GM19397 (cell line): ENCODE data around the gene FGF4.

Experiments
- ATAC-seq: cut with Tn5 transposase; IDR thresholded peaks from one replicate; pipeline ENCODE4 v1.9.1; 2021; ENCODE audit warnings: mild to moderate bottlenecking, moderate library complexity; ENCODE audit not compliant: unreplicated experiment

FGF4 gene

DNA sequence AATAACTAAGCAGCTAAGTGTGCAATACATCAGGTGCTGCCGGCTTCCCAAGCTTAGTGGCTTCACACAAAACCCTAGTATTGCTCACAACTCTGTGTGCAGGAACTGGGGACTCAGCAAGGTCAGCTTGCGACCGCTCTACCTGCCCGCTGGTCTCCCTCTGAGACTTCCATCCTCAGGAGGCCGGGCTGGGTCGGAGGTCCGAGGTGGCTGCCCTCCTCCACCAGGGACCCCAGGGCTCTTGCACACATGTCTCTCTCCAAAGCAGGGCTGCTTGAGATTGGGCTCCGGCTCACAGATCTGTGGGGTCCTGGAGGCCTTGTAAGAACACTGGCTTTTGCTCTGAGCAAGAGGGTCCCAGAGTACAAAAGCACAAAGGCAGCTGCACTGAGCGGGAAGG lies 45.9 kb downstream of the FGF4 start:
- no peak for ATAC-seq

DNA sequence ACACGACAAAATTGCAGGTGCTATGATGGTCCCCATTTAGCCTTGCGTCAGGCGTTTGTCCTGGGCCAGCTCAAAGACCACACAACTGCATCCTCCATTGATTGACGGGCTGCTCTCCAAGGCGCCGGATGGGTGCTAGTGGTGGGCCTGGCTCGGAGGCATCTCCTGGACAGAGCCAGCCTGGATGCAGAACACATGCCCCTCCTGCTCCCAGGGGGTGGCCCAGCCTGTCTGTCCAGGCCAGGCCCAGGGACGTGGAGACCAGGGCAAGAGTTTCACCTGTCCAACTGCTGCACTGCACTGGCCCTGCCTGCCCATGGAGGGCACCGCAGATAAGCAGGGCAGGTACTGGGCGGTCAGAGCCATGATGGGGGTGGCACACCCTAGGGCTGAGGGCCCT lies 47.9 kb downstream of the FGF4 start:
- ATAC-seq: no peak

DNA sequence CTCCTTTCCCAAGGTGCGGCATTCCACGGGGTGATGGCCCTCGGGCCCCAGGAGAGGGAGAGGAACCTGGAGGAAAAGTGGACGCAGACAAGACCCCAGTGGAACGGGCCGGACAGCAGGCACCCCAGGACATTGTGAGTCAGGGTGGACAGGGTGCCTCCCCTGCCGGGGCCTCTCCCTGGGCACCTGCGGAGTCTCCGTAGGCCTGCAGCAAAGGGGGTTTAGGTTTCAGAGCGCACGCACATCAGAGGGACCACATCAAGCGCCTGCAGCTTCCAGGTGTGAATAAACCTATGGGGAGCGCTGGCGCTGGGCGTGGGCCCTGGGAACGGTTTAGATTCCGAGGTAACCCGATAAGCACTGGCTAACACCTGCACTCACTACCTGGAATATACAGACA lies 48.7 kb downstream of the FGF4 start:
- ATAC-seq: no peak

DNA sequence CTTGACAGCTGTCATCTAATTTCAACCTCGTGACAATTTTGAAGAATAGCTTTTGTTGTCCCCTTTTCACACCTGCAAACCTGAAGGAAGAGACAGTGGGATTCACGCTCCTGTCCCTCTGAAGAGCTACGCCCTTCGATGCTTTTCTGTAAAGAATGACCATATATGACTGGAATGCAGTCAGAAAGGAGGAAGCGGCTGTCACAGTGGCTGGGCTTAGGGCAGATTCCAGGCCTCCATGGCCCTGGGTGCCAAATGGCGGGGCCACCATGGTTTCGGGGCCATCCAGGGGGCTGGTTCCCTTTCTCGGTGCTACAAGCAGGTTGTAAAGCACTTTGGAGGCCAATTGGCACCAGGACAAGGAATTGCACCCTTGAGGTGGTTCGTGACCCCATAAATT lies 49.1 kb downstream of the FGF4 start:
- no peak for ATAC-seq

DNA sequence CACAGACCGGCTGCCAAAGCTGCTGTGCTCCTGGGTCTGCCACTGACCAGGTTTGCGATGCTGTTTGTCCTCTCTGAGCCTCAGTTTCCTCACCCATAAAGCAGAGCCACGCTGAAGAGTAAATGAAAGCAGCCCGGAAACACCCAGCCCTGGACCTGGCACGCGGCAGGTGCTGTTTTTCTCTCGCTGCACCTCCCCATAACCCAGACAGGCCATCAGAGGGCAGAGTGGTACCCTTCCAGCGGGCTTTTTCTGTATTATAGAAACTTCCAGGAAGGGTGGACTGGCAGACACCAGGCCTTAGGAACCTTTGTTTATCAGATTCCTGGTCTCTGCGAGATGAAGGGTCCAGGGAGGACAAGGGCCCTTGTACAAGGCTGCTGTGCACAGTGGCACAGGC lies 53.4 kb downstream of the FGF4 start:
- ATAC-seq: no peak

DNA sequence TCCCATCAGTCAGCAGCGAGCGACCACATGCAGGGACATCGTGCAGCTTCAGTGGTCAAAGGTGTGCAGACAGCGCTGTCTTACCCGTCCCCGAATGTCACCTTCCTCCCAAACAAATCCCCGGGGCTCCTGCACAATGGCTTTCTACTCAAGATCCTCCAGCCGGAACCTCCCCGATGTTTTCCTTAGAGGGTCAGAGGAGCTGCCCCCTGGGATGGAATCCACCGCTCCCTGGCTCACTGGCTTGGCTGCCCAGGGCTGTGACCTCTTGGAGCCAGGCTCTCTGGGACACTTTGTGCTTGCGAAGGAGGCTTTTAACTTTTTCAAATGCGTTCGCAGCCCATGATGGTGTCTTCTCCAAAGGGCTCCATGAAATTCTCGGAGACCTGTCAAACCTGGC lies 54.0 kb downstream of the FGF4 start:
- ATAC-seq: no peak
